ENCODE measurements around the gene RHAG. TPM values are rescaled to one million over a fixed set of nuclear protein-coding genes. Genes with fewer than 3 reads are reported as not detected.
A peak's percentile ranks its signal among the peaks of the same experiment; 100 is the strongest.

Gene RHAG
- total RNA-seq, 1 experiment from 2014 or later = 0.05 TPM

DNA sequence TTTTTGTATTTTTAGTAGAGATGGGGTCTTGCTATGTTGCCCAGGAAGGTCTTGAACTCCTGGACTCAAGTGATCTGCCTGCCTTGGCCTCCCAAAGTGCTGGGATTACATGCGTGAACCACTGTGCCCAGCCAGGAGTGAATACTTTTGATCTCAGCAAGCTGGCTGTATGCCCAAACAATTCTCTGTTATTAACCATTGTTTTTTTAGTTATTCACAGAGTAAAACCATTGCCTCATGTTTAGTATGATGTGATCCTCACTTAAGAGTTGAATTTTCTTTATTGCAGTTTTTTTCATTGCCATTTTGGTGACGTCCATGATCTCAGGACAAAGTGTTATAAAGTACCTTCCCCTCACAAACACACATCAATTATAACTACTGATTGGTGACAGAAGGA, 71.4 kb downstream of the RHAG start:
- no peak for DNase-seq (ENCODE audit: low read depth)

DNA sequence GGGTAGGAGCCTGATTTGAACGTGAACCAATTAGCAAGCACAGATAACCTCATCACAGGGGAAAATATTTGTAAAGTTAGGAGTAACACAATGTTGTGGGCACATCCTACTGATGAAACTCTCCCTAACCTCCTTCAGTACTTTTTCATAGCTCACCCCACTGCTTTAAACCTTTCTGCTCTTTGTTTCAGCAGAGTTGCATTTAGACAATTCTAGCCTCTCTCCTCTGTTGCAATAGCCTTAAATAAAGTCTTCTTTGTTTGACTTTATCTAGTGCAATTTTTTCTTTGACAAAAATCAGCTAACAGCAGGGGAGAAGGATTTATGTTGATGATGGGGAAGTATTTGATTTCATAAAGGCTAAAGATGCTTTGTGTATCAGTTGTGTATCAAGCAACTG, 72.1 kb downstream of the RHAG start:
- DNase-seq (ENCODE audit: low read depth) = no peak

GRCh38 chr6:49563006-49563886, 73.4 kb downstream of the RHAG start:
- no peak for DNase-seq (ENCODE audit: low read depth)

DNA sequence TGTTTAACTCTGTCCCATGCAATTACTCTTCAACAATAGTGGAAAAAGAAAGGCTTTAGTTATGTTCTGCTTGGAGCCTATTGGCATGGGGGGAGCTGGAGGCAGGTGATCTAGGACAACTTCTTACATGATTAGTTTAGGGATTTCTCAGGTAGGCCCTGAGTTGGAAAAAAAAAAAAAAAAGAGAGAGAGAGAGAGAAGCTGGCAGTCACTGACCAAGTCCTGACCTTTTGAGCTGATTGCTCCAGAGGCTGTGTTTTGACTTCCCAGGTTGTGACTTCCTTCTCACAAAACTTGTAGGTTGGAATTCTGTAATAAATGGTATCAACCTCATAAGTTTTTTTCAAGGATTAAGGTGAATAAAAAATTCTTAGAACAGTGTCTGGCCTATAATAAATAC, 78.4 kb downstream of the RHAG start:
- DNase-seq (ENCODE audit: low read depth) = no peak

- no peak for DNase-seq (ENCODE audit: low read depth)
These were observed 79.5 kb downstream of the RHAG start for GRCh38 chr6:49557177-49557576.

DNA sequence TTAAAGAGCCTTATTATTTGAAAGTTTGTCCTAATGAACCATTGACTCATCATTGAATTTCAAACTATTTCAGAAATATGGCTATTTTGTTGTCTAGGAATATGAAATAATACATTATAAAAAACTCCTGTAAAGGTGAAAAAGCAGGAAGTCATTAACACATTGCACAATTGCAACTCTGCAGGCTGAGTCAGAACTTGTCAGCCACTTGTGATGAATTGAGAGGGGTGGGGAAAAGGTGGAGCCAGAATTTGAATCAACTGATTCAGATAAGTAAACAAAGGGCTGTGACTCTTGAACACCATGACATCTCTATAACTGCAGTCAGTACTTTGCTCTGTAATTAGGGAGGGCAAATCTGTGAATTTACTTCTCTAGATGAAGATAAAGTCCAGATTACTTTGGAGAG, 80.2 kb downstream of the RHAG start:
- DNase-seq (ENCODE audit: low read depth) = peak; percentile 90

DNA sequence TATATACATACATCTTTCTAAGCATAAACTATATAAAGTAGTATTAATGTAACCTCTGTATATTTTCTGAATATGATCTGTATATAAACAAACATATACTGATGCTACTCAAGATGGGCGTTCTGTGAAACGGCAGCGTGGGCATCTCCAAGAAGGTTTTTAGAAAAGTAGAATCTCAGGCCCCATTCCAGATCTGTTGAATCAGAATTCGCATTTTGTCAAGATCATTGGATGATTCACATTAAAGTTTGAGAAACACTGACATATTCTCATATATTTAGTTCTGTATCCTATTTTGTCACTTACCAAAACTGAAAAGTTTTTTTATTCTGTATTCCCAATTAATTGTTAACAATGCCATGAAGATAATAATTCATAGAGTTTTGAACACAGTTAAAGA, 80.7 kb downstream of the RHAG start:
- DNase-seq (ENCODE audit: low read depth) = no peak

Other genes with a start within 250 kb of the RHAG start
- 7.2 and 8.6 TPM in 2 replicates for gene MMUT, start 173.6 kb downstream of the RHAG start, total RNA-seq (2014; rRNA removed; shearing (Covaris generic))
- 10.2 and 10.9 TPM in 2 replicates for gene CENPQ, start 173.5 kb downstream of the RHAG start, total RNA-seq (2014; rRNA removed; shearing (Covaris generic))
- not detected in 2 replicates for gene GLYATL3, start 136.9 kb downstream of the RHAG start, total RNA-seq (2014; rRNA removed; shearing (Covaris generic))
- gene C6orf141, start 86.2 kb downstream of the RHAG start, total RNA-seq (2014; rRNA removed; shearing (Covaris generic)) = 6.5 and 6.7 TPM in 2 replicates
- gene CRISP2, start 76.7 kb upstream of the RHAG start, total RNA-seq (2014; rRNA removed; shearing (Covaris generic)) = not detected in 2 replicates
- gene CRISP3, start 107.5 kb upstream of the RHAG start, total RNA-seq (2014; rRNA removed; shearing (Covaris generic)) = not detected in 2 replicates
- not detected in 2 replicates for gene PGK2, start 150.4 kb upstream of the RHAG start, total RNA-seq (2014; rRNA removed; shearing (Covaris generic))
- not detected in 2 replicates for gene CRISP1, start 229.7 kb upstream of the RHAG start, total RNA-seq (2014; rRNA removed; shearing (Covaris generic))

Measured in HT1080 (cell line).